ENCODE data around the gene PCK1.

DNA sequence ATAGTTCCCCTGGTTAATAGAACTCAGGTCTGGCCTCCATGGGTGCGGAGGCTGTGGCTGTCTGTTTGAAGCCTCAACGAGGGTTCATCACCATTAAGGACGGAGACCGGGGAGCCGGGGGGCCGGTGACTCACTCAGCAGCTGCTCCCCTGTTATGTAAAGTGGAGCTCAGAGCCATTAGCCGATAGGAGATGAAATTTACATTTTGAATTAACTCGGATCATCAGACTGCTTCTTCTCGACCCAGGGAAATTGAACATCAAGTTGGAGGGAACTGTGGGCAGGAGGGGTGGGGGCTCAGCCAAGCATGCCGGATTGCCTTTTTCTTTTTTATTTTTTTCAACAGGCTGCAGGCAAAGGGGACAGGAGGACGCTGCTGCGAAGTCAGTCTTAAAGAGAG is 12.3 kb downstream of the PCK1 start:
- TF ChIP-seq, protein P1, sequence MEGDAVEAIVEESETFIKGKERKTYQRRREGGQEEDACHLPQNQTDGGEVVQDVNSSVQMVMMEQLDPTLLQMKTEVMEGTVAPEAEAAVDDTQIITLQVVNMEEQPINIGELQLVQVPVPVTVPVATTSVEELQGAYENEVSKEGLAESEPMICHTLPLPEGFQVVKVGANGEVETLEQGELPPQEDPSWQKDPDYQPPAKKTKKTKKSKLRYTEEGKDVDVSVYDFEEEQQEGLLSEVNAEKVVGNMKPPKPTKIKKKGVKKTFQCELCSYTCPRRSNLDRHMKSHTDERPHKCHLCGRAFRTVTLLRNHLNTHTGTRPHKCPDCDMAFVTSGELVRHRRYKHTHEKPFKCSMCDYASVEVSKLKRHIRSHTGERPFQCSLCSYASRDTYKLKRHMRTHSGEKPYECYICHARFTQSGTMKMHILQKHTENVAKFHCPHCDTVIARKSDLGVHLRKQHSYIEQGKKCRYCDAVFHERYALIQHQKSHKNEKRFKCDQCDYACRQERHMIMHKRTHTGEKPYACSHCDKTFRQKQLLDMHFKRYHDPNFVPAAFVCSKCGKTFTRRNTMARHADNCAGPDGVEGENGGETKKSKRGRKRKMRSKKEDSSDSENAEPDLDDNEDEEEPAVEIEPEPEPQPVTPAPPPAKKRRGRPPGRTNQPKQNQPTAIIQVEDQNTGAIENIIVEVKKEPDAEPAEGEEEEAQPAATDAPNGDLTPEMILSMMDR (IDR thresholded peaks at IDR 0.05), result no peak
- no peak for TF ChIP-seq POLR2A (IDR thresholded peaks at IDR 0.05)
- TF ChIP-seq POLR2AphosphoS5 (IDR thresholded peaks at IDR 0.05), result no peak

Data from suprapubic skin (tissue), 4 donors.